ENCODE data around the gene AARSD1. TPM values are rescaled to one million over a fixed set of nuclear protein-coding genes. Genes with fewer than 3 reads are reported as not detected.
"Not testable (repeated sequence)": the region's sequence is repeated elsewhere in the genome, so short reads cannot be mapped to it uniquely, and the experiment has no call there.

Gene AARSD1
- total and polyA plus RNA-seq, 10 donors: 13.1 to 55.6 (median 34.1) TPM

- WGBS, 5 donors: 31 to 43% (median 35%) methylated on average over 9 of the region's 9 CpGs
- peak overlapping the region in 6 of 8 donors; percentile 46 to 68 (median 58) for H3K27ac ChIP-seq
- H3K9me3 ChIP-seq: no peaks in the 10 kb centered on the region
- no peak for TF ChIP-seq POLR2A (IDR thresholded peaks at IDR 0.05)
- TF ChIP-seq CTCF (IDR thresholded peaks at IDR 0.05 in 8 of 11, conservative IDR thresholded peaks at IDR 0.05 in 3 of 11): peak in 10 of 11 experiments; percentile 28 to 78 (median 64)
- intact Hi-C loops (cut with DNase I; ENCODE audit: low total_unique reads): no loop called here
- no peak for DNase-seq
- peak overlapping the region in 1 of 8 donors; percentile 11 for H3K4me3 ChIP-seq
- H3K27me3 ChIP-seq (replicated peaks in 1 of 7): peaks cover 0 to 18% (median 0%) of the 10 kb centered on the region in 7 donors
- no peaks in the 10 kb centered on the region for H3K36me3 ChIP-seq
- peaks cover 4 to 24% (median 11%) of the 10 kb centered on the region in 6 donors for H3K4me1 ChIP-seq
Measured at GRCh38 chr17:42928714-42929496, 35.3 kb downstream of the AARSD1 start.

DNA sequence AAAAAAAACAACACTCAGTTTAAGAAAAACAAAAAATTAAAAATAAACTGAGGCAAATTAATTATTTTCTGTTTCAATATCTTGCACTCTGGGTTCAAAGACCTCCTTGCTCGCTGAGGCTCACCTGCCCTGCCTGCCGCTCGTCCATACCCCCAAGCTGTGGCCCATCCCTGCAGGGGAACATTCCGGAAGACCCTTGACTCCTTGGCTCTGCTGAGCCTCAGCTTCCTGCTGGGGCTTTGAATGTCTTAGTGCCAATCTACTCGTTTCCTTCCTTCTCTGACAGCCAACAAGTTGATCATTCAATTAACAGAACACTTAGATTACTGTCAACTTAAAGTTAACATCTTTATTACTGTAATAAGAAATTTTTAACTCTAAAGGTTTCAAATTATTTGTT lies 39.4 kb downstream of the AARSD1 start:
- peaks cover 0 to 27% (median 0%) of the 10 kb centered on the region in 7 donors for H3K27me3 ChIP-seq (replicated peaks in 1 of 7)
- no peak overlapping the region for H3K4me3 ChIP-seq
- intact Hi-C loops (cut with DNase I; ENCODE audit: low total_unique reads): no loop called here
- no peaks in the 10 kb centered on the region for H3K9me3 ChIP-seq
- H3K27ac ChIP-seq: no peak overlapping the region
- TF ChIP-seq POLR2AphosphoS5 (IDR thresholded peaks at IDR 0.05) (peak in 2 of 3 donors; percentile 35 to 41), POLR2A (IDR thresholded peaks at IDR 0.05) (no peak), CTCF (IDR thresholded peaks at IDR 0.05 in 8 of 11, conservative IDR thresholded peaks at IDR 0.05 in 3 of 11) (no peak)
- no peak for DNase-seq
- H3K4me1 ChIP-seq: peaks cover 4 to 31% (median 13%) of the 10 kb centered on the region in 6 donors
- WGBS, 5 donors: 7 to 19% (median 12%) methylated on average over 5 of the region's 5 CpGs
- H3K36me3 ChIP-seq: no peaks in the 10 kb centered on the region

DNA sequence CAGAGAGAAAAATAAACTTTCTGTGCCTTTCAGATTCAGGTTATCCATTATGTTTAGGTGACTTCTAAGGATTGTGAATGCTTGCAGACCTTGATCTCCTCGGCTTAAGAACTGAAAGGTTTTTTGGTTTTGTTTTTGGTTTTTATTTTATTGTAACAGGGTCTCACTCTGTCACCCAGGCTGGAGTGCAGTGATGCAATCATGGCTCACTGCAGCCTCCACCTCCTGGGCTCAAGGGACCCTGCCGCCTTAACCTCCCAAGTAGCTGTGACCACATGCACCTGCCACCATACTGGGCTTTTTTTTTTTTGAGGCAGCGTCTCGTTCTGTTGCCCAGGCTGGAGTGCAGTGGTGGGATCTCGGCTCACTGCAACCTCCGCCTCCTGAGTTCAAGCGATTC lies 40.8 kb downstream of the AARSD1 start:
- H3K27ac ChIP-seq; H3K4me3 ChIP-seq; DNase-seq; H3K9me3 ChIP-seq; intact Hi-C loops (cut with DNase I; ENCODE audit: low total_unique reads); H3K36me3 ChIP-seq: not testable (repeated sequence)
- peaks cover 0 to 34% (median 0%) of the 10 kb centered on the region in 7 donors for H3K27me3 ChIP-seq (replicated peaks in 1 of 7)
- H3K4me1 ChIP-seq: peaks cover 0 to 22% (median 10%) of the 10 kb centered on the region in 6 donors
- WGBS, 5 donors: 82 to 94% (median 88%) methylated on average over 7 of the region's 7 CpGs

DNA sequence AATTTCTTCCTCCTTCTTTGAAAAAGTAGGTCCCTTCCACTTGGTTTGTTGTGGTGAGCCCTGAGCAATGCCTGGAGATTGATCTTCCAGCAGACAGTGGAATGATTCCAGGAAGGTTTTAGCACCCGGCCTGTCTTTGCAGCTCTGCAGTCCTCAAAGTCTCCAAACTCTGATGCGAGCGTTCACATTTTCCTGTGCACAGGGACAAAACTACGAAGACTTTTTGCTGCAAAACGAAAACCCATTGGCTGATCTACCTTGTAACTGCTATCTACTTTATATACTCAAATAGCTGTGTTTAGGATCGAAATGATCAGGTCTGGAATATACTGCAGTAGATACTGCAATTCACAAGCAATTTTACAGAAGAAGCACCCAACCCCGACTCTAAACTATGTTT lies 42.0 kb downstream of the AARSD1 start:
- TF ChIP-seq CTCF (IDR thresholded peaks at IDR 0.05 in 8 of 11, conservative IDR thresholded peaks at IDR 0.05 in 3 of 11) (no peak), POLR2AphosphoS5 (IDR thresholded peaks at IDR 0.05) (no peak), POLR2A (IDR thresholded peaks at IDR 0.05) (no peak)
- DNase-seq: no peak
- Histone ChIP-seq H3K27me3 (replicated peaks in 1 of 7) (peaks cover 0 to 34% (median 0%) of the 10 kb centered on the region in 7 donors), H3K4me3 (no peak overlapping the region), H3K36me3 (no peaks in the 10 kb centered on the region), H3K27ac (no peak overlapping the region), H3K9me3 (no peaks in the 10 kb centered on the region), H3K4me1 (peaks cover 0 to 19% (median 9%) of the 10 kb centered on the region in 6 donors)
- intact Hi-C loops (cut with DNase I; ENCODE audit: low total_unique reads): no loop called here
- 71 to 88% (median 81%) methylated on average over 7 of the region's 7 CpGs for WGBS, 5 donors
